Measurements from ENCODE around the gene ISG15.

GRCh38 chr1:1054971-1055370 is 41.7 kb downstream of the ISG15 start:
- TF ChIP-seq POLR2A (IDR thresholded peaks at IDR 0.05) (no peak), CTCF (IDR thresholded peaks at IDR 0.05) (no peak)

Data from Peyer's patch (tissue), 4 donors.